ENCODE results near the gene RBBP6.

RBBP6 gene

GRCh38 chr16:24524855-24525677, 14.3 kb upstream of the RBBP6 start:
- no peak for DNase-seq (ENCODE audit: low read depth)

GRCh38 chr16:24525970-24526559, 13.3 kb upstream of the RBBP6 start:
- DNase-seq (ENCODE audit: low read depth): no peak

- no peak for DNase-seq (ENCODE audit: low read depth)
These were observed 12.5 kb upstream of the RBBP6 start for GRCh38 chr16:24526701-24527495.

GRCh38 chr16:24531166-24531565, 8.2 kb upstream of the RBBP6 start:
- DNase-seq (ENCODE audit: low read depth): no peak

- DNase-seq (ENCODE audit: low read depth): no peak
These were observed 4.7 kb upstream of the RBBP6 start for GRCh38 chr16:24534620-24535019.

- no peak for DNase-seq (ENCODE audit: low read depth)
These were observed 3.5 kb upstream of the RBBP6 start for GRCh38 chr16:24535827-24536226.

- no peak for DNase-seq (ENCODE audit: low read depth)
These were observed 2.7 kb upstream of the RBBP6 start for GRCh38 chr16:24536671-24537070.

GRCh38 chr16:24537474-24538337, 1.7 kb upstream of the RBBP6 start:
- no peak for DNase-seq (ENCODE audit: low read depth)

- no peak for DNase-seq (ENCODE audit: low read depth)
These were observed 541 bp upstream of the RBBP6 start for GRCh38 chr16:24538756-24539294.

GRCh38 chr16:24539850-24540601, 660 bp downstream of the RBBP6 start:
- peak; percentile 41 for DNase-seq (ENCODE audit: low read depth)

- DNase-seq (ENCODE audit: low read depth): no peak
These were observed 1.3 kb downstream of the RBBP6 start for GRCh38 chr16:24540602-24541210.

- DNase-seq (ENCODE audit: low read depth): no peak
These were observed 2.0 kb downstream of the RBBP6 start for GRCh38 chr16:24541233-24541933.

- DNase-seq (ENCODE audit: low read depth): no peak
These were observed 4.6 kb downstream of the RBBP6 start for GRCh38 chr16:24543949-24544348.

GRCh38 chr16:24544640-24545039, 5.3 kb downstream of the RBBP6 start:
- DNase-seq (ENCODE audit: low read depth): no peak

- no peak for DNase-seq (ENCODE audit: low read depth)
These were observed 10.9 kb downstream of the RBBP6 start for GRCh38 chr16:24550295-24550694.

- no peak for DNase-seq (ENCODE audit: low read depth)
These were observed 13.4 kb downstream of the RBBP6 start for GRCh38 chr16:24552705-24553246.

- DNase-seq (ENCODE audit: low read depth): no peak
These were observed 14.6 kb downstream of the RBBP6 start for GRCh38 chr16:24553983-24554382.

GRCh38 chr16:24555346-24555872, 16.0 kb downstream of the RBBP6 start:
- DNase-seq (ENCODE audit: low read depth): no peak

GRCh38 chr16:24562811-24563210, 23.4 kb downstream of the RBBP6 start:
- DNase-seq (ENCODE audit: low read depth): no peak
